T-helper 1 cell treated with Interleukin-12 subunit alpha and Interleukin-12 subunit beta and Interleukin-4 antibody, amounts not matched to agents 30 ng/mL and 1 ng/mL, for 36 hours (primary cell): ENCODE data around the gene CHST1. TPM values are rescaled to one million over a fixed set of nuclear protein-coding genes. Genes with fewer than 3 reads are reported as not detected.

ENCODE experiments used
- intact Hi-C: fragments of 100-400 bp; cut with micrococcal nuclease; formaldehyde crosslinking; loops from one replicate; pipeline ENCODE4 v1.15.1; 2024
- total RNA-seq: library from RNA; stranded (reverse); gene quantifications from 2 replicates; pipeline ENCODE4 v1.2.3, GENCODE V29; 2022

Gene CHST1
- total RNA-seq, 1 donor from 2014 or later = 0.17 TPM

DNA sequence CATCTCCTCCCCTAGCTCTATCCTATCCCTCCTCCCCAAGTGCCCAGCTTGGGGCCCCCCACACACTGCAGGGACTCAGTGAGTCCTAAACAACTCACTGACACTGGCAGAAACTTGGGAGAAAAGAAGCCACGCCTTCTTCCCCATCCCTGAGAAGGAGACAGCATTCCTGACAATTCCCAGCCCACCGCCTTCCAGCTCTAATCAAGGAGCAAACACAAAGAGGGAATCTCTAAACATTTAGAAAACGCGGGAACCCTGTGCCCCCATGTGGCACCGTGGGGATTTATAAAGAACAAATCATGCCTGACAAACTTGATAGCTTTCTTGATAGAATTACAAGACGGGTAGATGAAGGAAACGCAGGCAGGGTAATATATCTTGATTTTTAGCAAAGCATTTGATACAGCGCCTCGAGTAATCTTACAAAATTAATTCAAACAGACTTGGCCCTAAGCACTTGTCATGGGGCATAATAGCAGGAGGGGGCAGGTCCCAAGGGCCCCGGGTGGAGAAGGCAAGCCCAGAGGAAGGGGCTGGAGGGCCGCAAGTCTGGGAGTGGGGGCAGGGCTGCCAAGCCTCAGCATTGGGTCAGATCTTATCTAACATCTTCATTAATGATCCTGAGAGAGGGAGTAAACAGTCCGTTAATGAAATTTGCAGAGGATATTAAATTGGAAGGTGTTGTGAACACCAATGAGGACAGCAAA is 4.5 kb downstream of the CHST1 start:
- intact Hi-C loops = no loop called here

DNA sequence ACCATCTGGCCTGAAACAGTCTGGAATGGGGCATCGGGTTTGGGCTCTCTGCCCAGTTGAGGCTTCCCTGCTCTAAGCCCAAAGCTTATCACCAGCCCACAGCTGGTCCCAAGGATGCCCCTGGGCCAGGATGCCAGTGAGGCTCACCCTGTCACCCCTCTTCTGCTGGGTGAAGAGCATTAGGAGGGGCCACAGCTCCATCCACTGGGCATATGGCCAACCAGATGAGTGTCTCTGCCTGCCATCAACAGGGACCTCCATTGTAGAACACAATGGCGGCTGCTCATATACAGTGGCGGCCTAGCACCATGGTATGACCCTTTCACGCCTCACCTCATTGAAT is 5.6 kb downstream of the CHST1 start:
- intact Hi-C loops = loop anchor here (5.0 kb wide), 1 partner anchor 113 kb away; no protein-coding TSS in a partner anchor

DNA sequence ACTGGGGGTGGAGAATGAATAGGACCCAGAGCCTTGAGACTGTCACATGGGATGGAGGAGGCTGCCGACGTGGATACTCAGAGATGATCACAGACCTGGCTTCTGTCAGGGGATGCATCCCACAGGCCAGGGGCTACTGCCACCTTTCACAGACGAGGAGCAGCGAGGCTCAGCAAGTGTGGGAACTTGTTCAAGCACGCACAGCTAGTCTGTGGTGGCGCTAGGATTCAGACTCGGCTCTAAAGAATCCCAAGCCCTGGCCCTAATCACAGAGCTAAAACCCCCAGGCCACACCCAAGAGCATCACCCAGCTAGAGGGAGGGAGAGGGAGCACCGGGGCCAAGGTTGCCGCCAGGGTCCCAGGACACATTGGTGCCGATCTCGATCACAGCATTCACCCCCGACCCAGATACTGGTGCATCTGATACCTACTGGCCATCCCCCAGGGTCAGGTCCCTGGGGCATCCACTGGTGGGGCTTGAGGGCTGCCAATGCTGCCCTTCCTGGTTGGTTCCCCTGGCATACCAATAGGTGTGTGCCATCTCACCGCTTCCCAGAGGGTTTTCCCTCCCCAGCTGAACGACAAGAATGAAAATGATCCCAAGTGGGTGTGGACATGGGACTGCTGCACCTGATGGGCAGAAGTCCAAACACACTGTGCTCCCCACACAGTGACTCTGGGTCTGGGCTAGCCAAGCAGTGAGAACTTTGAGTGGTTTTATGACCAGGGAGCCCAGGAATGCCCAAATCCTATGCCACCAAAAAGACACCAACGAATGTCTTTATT is 6.2 kb downstream of the CHST1 start:
- intact Hi-C loops = loop anchor here (5.0 kb wide), 1 partner anchor 113 kb away; no protein-coding TSS in a partner anchor

DNA sequence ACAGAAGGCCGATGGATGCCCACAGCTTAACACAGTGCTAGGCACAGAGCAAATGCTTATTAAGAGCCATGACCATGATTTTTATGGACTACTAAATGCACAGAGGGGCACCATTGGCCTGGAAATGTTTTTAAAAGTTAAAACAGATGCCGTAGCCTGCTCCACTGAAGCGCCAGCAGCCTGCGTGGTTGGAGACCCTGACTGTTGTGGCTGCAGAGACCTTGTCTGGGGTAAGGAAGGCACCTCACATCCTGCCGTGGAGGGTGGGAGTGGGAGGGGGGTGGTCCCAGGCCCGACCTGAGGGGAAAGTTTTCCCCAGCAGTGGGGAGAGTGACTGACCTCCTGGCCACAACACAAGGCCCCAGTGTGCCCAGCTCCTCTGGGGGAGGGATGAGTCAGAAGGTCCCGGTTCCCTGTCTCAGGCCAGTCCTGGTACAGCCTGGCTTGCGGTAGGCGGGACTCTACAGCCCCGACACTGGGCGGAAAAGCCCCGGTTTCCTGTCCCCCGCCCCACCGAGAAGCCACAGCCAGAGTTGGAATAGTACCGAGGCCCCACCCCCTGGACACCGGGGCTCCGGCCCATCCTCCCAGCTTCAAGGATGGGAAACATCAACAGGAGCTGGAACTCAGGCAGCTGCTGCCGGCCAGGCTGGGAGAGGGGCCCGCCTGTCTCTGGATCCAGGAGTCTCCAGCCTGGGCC is 7.0 kb downstream of the CHST1 start:
- intact Hi-C loops = loop anchor here (5.0 kb wide), 1 partner anchor 114 kb away; no protein-coding TSS in a partner anchor

DNA sequence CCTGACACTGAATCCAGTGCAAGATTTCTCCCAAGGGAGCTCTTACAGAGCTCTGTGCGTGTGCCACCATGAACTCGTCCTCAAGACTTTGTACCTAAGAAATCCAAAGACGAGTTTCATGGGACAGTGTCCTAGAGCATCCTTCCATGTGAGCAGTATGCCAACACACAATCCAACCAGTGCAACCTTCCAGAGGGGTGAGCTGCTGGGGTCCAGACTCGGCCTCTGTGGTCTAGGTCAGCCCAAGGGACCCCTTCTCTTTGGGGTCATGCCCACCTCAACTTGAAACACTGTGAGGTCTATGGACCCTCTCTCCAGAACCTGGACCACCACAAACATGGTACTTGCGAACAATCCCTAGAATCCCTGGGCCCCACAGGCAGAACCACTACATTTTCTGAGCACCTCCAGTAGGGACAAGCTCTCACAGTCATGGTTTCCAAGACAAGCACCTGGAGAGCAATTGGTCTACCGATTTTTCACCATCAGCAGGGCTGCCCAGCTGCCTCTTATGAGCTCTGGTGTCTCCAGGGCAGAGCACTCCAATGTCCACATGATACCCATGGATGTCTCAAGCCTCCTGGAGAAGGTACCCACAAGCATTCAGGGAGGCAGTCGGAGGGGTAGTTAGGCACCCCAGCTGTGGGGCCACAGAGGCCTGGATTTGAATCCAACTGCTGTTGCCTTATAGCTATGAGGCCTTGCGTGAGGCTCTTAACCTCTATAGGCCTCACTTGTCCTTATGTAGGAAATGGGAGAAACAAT is 7.7 kb downstream of the CHST1 start:
- intact Hi-C loops = loop anchor here (5.0 kb wide), 1 partner anchor 115 kb away; no protein-coding TSS in a partner anchor

DNA sequence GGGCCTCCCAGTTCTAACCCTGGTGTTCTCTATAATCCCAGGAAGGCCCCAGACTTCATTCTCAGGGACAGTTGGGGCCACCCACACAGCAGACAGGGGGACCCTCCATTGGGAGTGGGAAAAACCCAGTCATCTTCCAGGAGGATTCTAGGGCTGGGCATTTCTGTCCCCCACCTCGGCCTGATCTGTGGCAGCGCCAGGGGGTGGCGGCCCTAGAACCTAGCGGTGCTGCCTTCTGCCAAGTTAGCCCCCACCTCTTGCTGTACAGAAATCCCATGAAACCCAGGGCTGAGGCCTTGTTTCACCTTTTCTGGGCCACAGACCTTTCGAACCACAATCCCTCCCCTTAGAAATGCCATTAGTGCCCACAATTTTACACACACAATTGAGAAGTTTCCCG is 9.6 kb downstream of the CHST1 start:
- intact Hi-C loops = loop anchor here (1.0 to 5.0 kb wide), 3 partner anchors 116 to 316 kb away; no protein-coding TSS in a partner anchor

DNA sequence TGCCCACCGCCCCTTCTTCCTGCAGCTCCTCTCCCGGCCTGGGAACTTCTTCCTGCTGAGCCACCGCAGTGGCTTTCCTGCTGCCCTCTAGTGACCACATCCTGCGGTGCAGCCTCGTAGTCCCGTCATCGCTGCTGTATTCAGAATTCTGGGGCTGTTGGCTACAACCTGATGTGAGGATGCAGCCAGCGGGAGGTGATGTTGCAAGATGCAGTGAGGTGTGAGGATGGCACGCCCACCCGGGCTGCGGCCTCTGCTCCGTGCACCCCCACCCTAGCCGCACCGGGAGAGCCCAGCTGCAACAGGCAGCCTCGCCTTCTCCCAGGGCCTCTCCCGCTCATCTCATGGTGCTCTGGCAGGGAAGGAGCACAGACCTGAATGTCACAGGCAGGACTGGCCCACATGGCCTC is 10.1 kb downstream of the CHST1 start:
- intact Hi-C loops = loop anchor here (1.0 to 5.0 kb wide), 3 partner anchors 117 to 315 kb away; no protein-coding TSS in a partner anchor

DNA sequence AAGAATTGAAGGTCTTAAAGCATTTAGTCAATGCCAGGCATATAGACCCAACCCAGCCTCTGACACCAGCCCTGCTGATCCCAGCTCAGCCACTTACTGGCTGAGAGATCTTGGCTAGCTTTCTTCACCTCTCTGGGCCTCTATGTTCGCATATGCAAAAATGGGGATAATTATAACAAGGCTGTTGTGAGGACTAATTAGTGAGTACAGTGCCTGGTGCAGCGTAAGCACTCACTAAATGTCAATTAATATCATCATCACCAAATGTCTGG is 10.5 kb downstream of the CHST1 start:
- intact Hi-C loops = loop anchor here (1.0 to 5.0 kb wide), 3 partner anchors 117 to 315 kb away; no protein-coding TSS in a partner anchor

DNA sequence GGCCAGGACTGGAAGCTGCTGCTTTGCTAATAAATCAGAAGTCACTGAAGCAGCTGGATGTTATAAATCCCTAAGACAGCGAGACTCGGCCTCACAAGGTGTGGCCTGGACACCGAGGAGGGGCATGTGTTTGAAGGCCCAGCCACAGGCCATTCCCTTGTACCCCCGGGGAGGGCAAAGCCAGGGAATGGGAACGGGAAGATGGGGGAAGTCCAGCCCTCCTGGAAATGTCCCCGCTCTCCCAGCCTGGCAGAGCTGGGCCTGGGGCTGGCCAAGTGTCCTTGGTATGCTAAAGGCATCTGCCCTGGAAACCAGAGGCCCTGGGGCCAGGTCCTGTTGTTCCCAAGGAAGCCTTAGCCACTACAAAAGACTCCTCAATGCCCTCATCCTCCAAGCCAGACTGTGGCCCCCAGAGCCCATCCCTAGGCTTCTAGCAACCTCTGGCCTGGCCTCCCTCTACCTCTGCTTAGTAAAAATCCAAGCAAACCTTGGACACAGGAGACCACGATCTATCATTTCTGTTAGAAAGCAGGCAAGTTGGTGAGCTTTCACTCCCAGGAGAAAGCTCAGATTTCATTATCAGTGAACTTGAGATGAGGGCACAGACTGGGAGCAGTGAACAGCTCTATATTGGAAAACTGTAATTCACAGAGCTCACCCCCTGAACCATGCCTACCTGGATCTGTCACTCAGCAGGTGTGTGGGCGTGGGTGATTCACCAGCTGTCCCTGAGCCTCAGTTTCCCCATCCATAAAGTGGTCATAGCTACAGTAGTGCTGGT is 11.0 kb downstream of the CHST1 start:
- intact Hi-C loops = loop anchor here (1.0 to 5.0 kb wide), 3 partner anchors 118 to 314 kb away; no protein-coding TSS in a partner anchor

DNA sequence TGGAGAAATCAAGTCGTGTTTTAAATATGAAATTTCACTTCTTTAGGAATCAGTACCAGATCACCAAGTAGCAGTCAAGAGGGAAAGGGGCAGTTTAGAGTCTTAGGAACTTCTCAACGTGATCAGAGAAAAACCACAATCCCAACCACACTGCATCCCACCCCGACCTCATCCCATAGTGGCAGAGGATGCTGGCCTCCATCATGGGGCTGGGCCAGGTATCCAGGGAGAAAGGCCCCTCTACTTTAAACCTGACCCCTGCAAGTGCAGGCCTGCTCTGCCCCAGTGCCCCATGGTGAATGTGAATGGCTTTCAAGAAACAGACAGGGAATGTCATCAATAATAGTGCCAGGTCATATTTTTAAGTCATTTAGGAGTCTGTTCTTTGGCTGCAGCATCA is 12.1 kb downstream of the CHST1 start:
- intact Hi-C loops = no loop called here

DNA sequence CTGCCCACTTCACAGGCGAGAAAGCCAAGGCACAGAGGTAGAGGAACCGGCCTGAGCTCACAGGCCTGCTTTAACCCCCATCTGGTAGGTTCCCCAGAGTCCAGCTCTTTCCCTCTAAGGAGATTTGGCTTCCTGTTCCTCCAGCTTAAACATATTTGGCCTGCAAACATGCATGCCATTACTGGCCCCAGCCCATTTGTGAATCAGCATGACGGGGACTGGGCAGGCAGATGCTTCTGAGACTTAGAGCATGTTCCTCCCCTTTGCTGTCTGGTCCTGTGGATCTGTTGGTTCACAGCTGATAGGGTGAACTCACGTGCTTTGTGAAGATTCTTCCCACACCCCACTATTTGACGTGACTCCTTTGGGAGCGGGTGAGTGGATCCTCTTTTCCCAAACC is 12.6 kb downstream of the CHST1 start:
- intact Hi-C loops = no loop called here

DNA sequence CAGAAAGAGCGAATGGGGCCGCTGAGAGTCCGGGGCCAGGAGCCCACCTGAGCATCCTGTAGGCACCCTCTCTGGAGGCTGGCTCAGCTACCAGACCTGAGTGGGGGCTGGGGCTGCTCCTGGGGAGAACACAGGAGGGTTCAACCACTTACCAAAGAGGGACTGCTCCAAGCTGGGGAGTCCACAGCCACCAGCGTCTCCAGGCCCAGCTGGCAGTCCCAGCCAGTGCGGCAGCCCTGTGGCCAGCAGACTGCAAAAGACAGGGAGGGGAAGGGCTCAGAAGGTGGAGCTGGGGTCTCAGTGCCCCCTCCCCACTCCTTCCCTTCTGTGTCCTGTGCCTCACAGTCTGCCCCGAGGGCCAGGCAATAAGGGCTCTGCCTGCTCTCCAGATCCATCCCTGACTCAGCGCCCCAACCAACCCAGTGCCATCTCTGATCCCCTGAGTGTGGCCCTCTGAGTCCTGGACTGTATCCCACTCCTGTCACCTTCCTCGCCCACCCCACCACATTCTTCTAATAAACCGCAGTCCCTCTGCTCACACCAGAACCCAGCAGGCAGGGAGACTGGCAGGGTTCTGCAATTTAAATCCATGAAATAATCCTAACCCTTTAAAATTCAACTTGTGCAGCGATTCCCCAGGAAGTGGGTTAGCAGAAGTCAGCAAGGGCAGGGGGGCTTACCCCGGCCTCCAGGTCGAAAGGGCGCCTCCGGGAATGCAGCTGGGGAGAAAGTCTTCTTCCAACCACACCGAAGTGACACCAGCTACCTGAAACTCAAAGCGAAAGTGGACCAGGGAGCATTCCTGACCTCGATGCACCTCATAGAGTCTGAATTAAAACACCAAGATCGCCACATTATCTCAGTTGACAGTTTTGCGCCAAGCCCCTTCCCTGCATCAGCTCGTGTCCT is 13.3 kb downstream of the CHST1 start:
- intact Hi-C loops = no loop called here

DNA sequence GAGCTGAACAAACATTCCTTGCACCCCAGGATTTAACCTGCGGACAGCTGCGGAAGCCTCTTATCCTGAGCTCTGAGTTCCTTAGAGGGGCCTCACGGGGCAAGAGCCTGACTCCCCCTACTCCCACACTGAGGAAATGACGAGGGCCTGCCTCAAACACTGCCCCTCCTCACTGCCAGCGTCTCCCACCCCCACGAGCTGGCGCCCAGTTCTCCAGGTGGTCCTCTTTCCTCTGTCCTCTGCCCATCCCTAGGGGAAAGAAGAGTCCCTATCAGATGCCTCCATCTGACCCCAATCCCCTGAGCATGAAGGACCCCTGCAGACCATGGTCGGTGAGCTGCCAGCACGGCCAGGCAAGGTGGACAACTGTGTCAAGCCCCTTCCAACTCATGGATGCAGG is 14.3 kb downstream of the CHST1 start:
- intact Hi-C loops = no loop called here

DNA sequence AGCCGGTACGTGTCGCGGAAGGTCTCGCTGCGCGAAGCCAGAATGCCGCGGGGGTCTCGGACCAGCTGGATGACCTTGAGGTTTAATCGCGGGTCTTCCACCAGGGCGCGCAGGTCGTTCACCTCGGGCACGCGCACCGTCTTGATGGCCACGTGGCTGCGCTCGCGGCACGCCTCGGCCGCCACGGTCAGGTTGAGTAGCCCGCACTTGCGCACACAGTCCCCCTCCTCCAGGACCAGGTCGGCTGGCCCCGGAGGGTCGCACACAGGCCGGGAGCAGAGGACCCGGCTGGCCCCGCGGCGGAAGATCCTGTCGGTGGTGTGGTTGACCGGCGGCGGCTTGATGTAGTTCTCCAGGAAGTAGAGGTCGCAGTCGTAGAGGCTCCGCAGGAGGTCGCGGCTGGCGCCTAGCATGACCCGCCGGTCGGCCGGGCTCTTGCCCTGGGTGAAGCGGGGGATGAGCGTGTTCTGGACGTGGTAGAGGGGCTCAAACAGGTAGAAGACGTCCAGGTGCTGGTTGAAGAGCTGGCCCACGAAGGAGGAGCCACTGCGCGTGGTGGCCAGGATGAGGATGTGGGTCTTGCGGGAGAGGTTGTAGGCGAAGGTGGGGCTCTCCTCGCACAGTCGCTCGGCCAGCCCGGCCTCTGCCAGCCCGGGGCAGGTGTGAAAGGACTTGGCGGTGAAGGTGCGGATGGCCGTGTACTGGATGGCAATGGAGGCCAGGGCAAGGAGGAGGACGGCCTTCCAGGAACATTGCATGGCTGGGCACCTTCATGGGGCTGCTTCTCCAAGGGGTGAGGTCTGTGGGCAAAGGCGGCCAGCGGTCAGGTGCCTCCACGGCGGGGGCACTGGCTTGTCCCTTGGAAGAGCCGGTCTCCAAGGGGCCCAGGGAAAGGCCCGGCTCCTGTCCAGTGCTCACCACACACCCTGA is 15.0 kb downstream of the CHST1 start:
- intact Hi-C loops = no loop called here

DNA sequence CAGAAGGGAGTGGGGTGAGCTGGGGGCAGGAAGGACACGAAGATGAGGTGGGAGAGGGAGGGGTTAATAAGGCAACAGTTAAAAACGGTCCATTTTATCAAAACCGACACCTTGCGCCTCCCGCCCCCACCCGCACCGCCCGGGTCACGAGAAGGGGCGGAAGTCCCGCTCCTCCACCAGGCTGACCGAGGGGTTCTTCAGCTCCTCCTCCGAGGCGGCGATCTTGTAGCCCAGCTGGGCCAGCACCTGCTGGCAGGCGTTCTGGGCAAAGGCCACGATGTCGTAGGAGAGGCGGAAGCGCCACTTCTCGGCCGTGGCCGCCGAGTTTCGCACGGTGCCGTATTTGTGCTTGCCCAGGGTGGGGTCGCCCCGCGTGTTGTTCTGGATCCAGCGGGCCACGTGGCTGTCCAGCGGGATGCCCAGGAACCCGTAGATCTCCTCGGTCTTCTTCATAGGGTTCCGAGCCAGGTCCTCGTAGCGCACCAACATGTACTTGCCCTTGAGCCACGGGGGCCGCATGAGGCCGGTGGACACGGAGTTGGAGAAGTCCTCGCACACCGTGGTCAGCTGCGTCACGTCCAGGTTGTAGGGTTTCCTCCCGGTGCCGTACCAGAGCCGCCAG is 15.8 kb downstream of the CHST1 start:
- intact Hi-C loops = no loop called here

DNA sequence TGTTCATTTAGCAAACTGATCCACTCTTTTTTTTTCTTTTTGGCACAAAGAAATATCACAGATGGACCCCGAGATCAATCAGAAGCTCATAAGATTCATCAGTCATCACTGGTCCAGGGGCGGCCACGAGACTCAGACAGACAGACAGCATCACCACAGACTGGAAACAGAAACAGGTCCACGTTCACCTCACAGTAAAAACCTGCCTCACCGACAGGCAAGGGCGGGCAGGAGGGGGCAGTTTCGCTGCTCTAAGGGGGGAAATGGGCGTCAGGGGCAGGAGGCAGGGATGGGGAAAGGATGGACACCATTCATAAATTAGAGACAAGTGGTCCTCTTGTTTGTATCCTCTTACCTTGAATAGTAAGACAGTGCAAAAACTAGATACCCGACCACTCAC is 16.5 kb downstream of the CHST1 start:
- intact Hi-C loops = no loop called here

DNA sequence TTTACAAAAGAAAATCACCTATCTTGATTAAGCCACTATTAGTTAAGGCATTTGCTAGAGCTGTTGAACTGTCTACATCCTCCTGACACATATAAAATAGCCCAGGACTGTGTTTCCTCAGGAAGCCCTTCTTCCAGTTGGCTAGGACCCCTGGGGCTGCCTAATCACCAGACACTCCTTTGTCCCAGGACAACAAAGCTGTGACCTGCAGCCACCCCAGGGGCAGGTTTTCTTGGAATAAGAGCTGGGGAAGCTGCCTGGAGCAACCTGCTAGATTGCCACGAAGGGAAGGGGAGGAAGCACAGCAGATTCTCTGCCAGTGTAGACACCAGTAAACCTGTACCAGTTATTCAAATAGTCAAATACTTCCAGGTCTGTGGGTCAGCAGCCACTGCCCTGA is 17.6 kb downstream of the CHST1 start:
- intact Hi-C loops = no loop called here

DNA sequence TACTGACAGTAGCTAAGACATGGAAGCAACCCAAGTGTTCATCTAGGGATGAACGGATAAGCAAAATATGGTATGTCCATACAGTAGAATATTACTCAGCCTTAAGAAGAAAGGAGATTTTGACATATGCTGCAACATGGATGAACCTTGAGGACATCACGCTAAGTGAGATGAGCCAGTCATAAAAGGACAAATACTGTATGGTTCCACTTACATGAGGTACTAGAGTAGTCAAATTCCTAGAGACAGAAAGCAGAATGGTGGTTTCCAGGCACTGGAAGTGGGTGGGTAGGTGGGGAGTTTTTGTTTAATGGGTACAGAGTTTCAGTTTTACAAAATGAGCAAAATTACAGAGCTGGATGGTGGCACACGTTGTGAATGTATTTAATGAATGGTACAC is 18.1 kb downstream of the CHST1 start:
- intact Hi-C loops = no loop called here
